ENCODE measurements around the gene ADAT2. TPM values are rescaled to one million over a fixed set of nuclear protein-coding genes. Genes with fewer than 3 reads are reported as not detected.

Gene ADAT2
- total RNA-seq, 2 experiments from 2014 or later: 22.8 to 27.0 TPM

- POLR2A ChIA-PET: interaction anchor here (0.6 to 0.8 kb wide), 2 partner anchors 25 to 52 kb away, joined by 3 read pairs; partner anchors contain the start of genes ADAT2 and PEX3
- Mint-ChIP-seq H3K36me3 (peaks cover 2% of the 10 kb centered on the region), H3K27ac (no peak overlapping the region), H3K9me3 (no peaks in the 10 kb centered on the region), H3K27me3 (no peaks in the 10 kb centered on the region), H3K4me3 (no peak overlapping the region), H3K4me1 (no peaks in the 10 kb centered on the region)
- DNase-seq (no peak), ATAC-seq (ENCODE audit: low read depth) (no peak)
Observed at GRCh38 chr6:143426026-143426425, 24.5 kb downstream of the ADAT2 start.

- no peaks in the 10 kb centered on the region for H3K27me3 Mint-ChIP-seq
- no peak overlapping the region for H3K27ac Mint-ChIP-seq
- peaks cover 12% of the 10 kb centered on the region for H3K36me3 Mint-ChIP-seq
- no peaks in the 10 kb centered on the region for H3K9me3 Mint-ChIP-seq
- POLR2A ChIA-PET: no interaction called here
- H3K4me1 Mint-ChIP-seq: peaks cover 3% of the 10 kb centered on the region
- ATAC-seq (ENCODE audit: low read depth) (no peak), DNase-seq (no peak)
- H3K4me3 Mint-ChIP-seq: no peak overlapping the region
Observed at GRCh38 chr6:143419526-143419925, 31.0 kb downstream of the ADAT2 start.

- Mint-ChIP-seq H3K27me3 (no peaks in the 10 kb centered on the region), H3K9me3 (no peaks in the 10 kb centered on the region), H3K36me3 (peaks cover 8% of the 10 kb centered on the region), H3K4me1 (peaks cover 3% of the 10 kb centered on the region), H3K4me3 (no peak overlapping the region), H3K27ac (no peak overlapping the region)
- ATAC-seq (ENCODE audit: low read depth) (no peak), DNase-seq (no peak)
- POLR2A ChIA-PET: no interaction called here
Observed at GRCh38 chr6:143414769-143415168, 35.7 kb downstream of the ADAT2 start.

- no peak overlapping the region for H3K4me3 Mint-ChIP-seq
- DNase-seq (no peak), ATAC-seq (ENCODE audit: low read depth) (no peak)
- H3K27me3 Mint-ChIP-seq: peaks cover 8% of the 10 kb centered on the region
- POLR2A ChIA-PET: no interaction called here
- H3K4me1 Mint-ChIP-seq: no peaks in the 10 kb centered on the region
- peaks cover 3% of the 10 kb centered on the region for H3K36me3 Mint-ChIP-seq
- no peaks in the 10 kb centered on the region for H3K9me3 Mint-ChIP-seq
- H3K27ac Mint-ChIP-seq: no peak overlapping the region
Observed at GRCh38 chr6:143410859-143411270, 39.6 kb downstream of the ADAT2 start.

GRCh38 chr6:143408787-143409162 is 41.7 kb downstream of the ADAT2 start:
- ATAC-seq (ENCODE audit: low read depth) (no peak), DNase-seq (no peak)
- H3K9me3 Mint-ChIP-seq: no peaks in the 10 kb centered on the region
- POLR2A ChIA-PET: no interaction called here
- H3K4me3 Mint-ChIP-seq: no peak overlapping the region
- no peaks in the 10 kb centered on the region for H3K36me3 Mint-ChIP-seq
- peaks cover 8% of the 10 kb centered on the region for H3K27me3 Mint-ChIP-seq
- no peak overlapping the region for H3K27ac Mint-ChIP-seq
- no peaks in the 10 kb centered on the region for H3K4me1 Mint-ChIP-seq

- H3K9me3 Mint-ChIP-seq: no peaks in the 10 kb centered on the region
- no peaks in the 10 kb centered on the region for H3K36me3 Mint-ChIP-seq
- H3K27ac Mint-ChIP-seq: no peak overlapping the region
- H3K27me3 Mint-ChIP-seq: peaks cover 8% of the 10 kb centered on the region
- H3K4me1 Mint-ChIP-seq: no peaks in the 10 kb centered on the region
- DNase-seq (no peak), ATAC-seq (ENCODE audit: low read depth) (no peak)
- no peak overlapping the region for H3K4me3 Mint-ChIP-seq
- POLR2A ChIA-PET: no interaction called here
Observed at GRCh38 chr6:143408151-143408786, 42.2 kb downstream of the ADAT2 start.

GRCh38 chr6:143406673-143407072 is 43.8 kb downstream of the ADAT2 start:
- DNase-seq (no peak), ATAC-seq (ENCODE audit: low read depth) (no peak)
- Mint-ChIP-seq H3K4me3 (no peak overlapping the region), H3K27me3 (peaks cover 10% of the 10 kb centered on the region), H3K36me3 (no peaks in the 10 kb centered on the region), H3K9me3 (no peaks in the 10 kb centered on the region), H3K4me1 (peaks cover 2% of the 10 kb centered on the region), H3K27ac (no peak overlapping the region)
- POLR2A ChIA-PET: no interaction called here

GRCh38 chr6:143405373-143406154 is 44.9 kb downstream of the ADAT2 start:
- H3K9me3 Mint-ChIP-seq: no peaks in the 10 kb centered on the region
- no peak overlapping the region for H3K27ac Mint-ChIP-seq
- H3K36me3 Mint-ChIP-seq: no peaks in the 10 kb centered on the region
- no peak for ATAC-seq (ENCODE audit: low read depth)
- H3K4me3 Mint-ChIP-seq: no peak overlapping the region
- peaks cover 10% of the 10 kb centered on the region for H3K27me3 Mint-ChIP-seq
- DNase-seq: no peak
- POLR2A ChIA-PET: no interaction called here
- peaks cover 10% of the 10 kb centered on the region for H3K4me1 Mint-ChIP-seq

- no peaks in the 10 kb centered on the region for H3K9me3 Mint-ChIP-seq
- DNase-seq (no peak), ATAC-seq (ENCODE audit: low read depth) (no peak)
- H3K4me1 Mint-ChIP-seq: peaks cover 18% of the 10 kb centered on the region
- POLR2A ChIA-PET: no interaction called here
- no peaks in the 10 kb centered on the region for H3K36me3 Mint-ChIP-seq
- no peak overlapping the region for H3K4me3 Mint-ChIP-seq
- no peak overlapping the region for H3K27ac Mint-ChIP-seq
- peaks cover 4% of the 10 kb centered on the region for H3K27me3 Mint-ChIP-seq
Observed at GRCh38 chr6:143402721-143403336, 47.7 kb downstream of the ADAT2 start.

GRCh38 chr6:143401636-143402370 is 48.7 kb downstream of the ADAT2 start:
- Mint-ChIP-seq H3K36me3 (no peaks in the 10 kb centered on the region), H3K27me3 (peaks cover 4% of the 10 kb centered on the region), H3K4me3 (no peak overlapping the region), H3K9me3 (no peaks in the 10 kb centered on the region), H3K27ac (no peak overlapping the region), H3K4me1 (peaks cover 19% of the 10 kb centered on the region)
- ATAC-seq (ENCODE audit: low read depth) (no peak), DNase-seq (no peak)
- POLR2A ChIA-PET: no interaction called here

GRCh38 chr6:143401068-143401446 is 49.4 kb downstream of the ADAT2 start:
- peaks cover 19% of the 10 kb centered on the region for H3K4me1 Mint-ChIP-seq
- ATAC-seq (ENCODE audit: low read depth): no peak

GRCh38 chr6:143400258-143401067 is 50.0 kb downstream of the ADAT2 start:
- Mint-ChIP-seq H3K4me1 (peaks cover 19% of the 10 kb centered on the region), H3K27ac (peak overlapping the region; percentile 37), H3K36me3 (no peaks in the 10 kb centered on the region), H3K9me3 (no peaks in the 10 kb centered on the region), H3K27me3 (peaks cover 2% of the 10 kb centered on the region), H3K4me3 (peak overlapping the region; percentile 53)
- ATAC-seq (ENCODE audit: low read depth) (peak; percentile 59), DNase-seq (no peak)
- POLR2A ChIA-PET: no interaction called here

More at GRCh38 chr6:143401068-143401446, 49.4 kb downstream of the ADAT2 start:
- Mint-ChIP-seq H3K27ac (peak overlapping the region; percentile 37), H3K36me3 (no peaks in the 10 kb centered on the region), H3K4me3 (peak overlapping the region; percentile 53), H3K9me3 (no peaks in the 10 kb centered on the region), H3K27me3 (peaks cover 2% of the 10 kb centered on the region)
- no peak for DNase-seq
- POLR2A ChIA-PET: no interaction called here

GRCh38 chr6:143399775-143400174 is 50.7 kb downstream of the ADAT2 start:
- no peak for ATAC-seq (ENCODE audit: low read depth)
- Mint-ChIP-seq H3K4me1 (peaks cover 19% of the 10 kb centered on the region), H3K4me3 (no peak overlapping the region), H3K9me3 (no peaks in the 10 kb centered on the region), H3K27ac (no peak overlapping the region), H3K27me3 (peaks cover 2% of the 10 kb centered on the region), H3K36me3 (no peaks in the 10 kb centered on the region)
- POLR2A ChIA-PET: no interaction called here
- no peak for DNase-seq
